Omental fat pad (tissue), 4 donors: Measurements from ENCODE around the gene ALAS1. TPM values are rescaled to one million over a fixed set of nuclear protein-coding genes. Genes with fewer than 3 reads are reported as not detected.

Source experiments
- ATAC-seq: fragments of 150-250 bp; one replicate; pipeline ENCODE4 v1.9.1; 2016; ENCODE audit warnings: mild to moderate bottlenecking, moderate library complexity; ENCODE audit not compliant: low FRiP score
- DNase-seq: peaks from one replicate; pipeline ENCODE4 v3.0.0-alpha.2; 2019; ENCODE audit warnings: low spot score
- CTCF ChIP-seq, 3 donors: fragments of 450-650 bp; IDR thresholded peaks; one replicate each; pipeline ENCODE4 v1.5.1; 2016 to 2017; ENCODE audit warnings: antibody characterized with exemption in 3 of 3, mild to moderate bottlenecking in 3 of 3, moderate library complexity in 2 of 3
- total RNA-seq, 4 donors: library from RNA; depleted of rRNA; stranded (reverse); fragments of >200 nt; gene quantifications; one replicate each; pipeline ENCODE4 v1.1.0, GENCODE V29; 2016

ALAS1 gene
- total RNA-seq, 4 donors from 2014 or later: 29.3 to 79.7 (median 31.0) TPM

- ATAC-seq: no peak
- TF ChIP-seq CTCF (IDR thresholded peaks at IDR 0.05): no peak
- DNase-seq: no peak
Observed at GRCh38 chr3:52184690-52185089, 13.3 kb upstream of the ALAS1 start.

- DNase-seq: no peak
- TF ChIP-seq CTCF (IDR thresholded peaks at IDR 0.05): no peak
- no peak for ATAC-seq
Observed at GRCh38 chr3:52185311-52185710, 12.6 kb upstream of the ALAS1 start.

- no peak for DNase-seq
- no peak for ATAC-seq
- TF ChIP-seq CTCF (IDR thresholded peaks at IDR 0.05): no peak
Observed at GRCh38 chr3:52185837-52186236, 12.1 kb upstream of the ALAS1 start.

GRCh38 chr3:52186729-52187128 is 11.2 kb upstream of the ALAS1 start:
- DNase-seq (no peak), ATAC-seq (no peak)
- TF ChIP-seq CTCF (IDR thresholded peaks at IDR 0.05): no peak

- DNase-seq: no peak
- no peak for ATAC-seq
- no peak for TF ChIP-seq CTCF (IDR thresholded peaks at IDR 0.05)
Observed at GRCh38 chr3:52188556-52188955, 9.4 kb upstream of the ALAS1 start.

- no peak for TF ChIP-seq CTCF (IDR thresholded peaks at IDR 0.05)
- DNase-seq (no peak), ATAC-seq (peak; percentile 48)
Observed at GRCh38 chr3:52190294-52191074, 7.5 kb upstream of the ALAS1 start.

GRCh38 chr3:52191663-52192062 is 6.3 kb upstream of the ALAS1 start:
- ATAC-seq (no peak), DNase-seq (no peak)
- no peak for TF ChIP-seq CTCF (IDR thresholded peaks at IDR 0.05)
